GM12878 (cell line): ENCODE results near the gene LSAMP. TPM values are rescaled to one million over a fixed set of nuclear protein-coding genes. Genes with fewer than 3 reads are reported as not detected.

ENCODE experiments used
- BMI1 ChIP-seq: fragments of 450-650 bp; IDR thresholded peaks from 2 replicates; pipeline ENCODE4 v1.6.1; 2016; ENCODE audit warnings: mild to moderate bottlenecking, moderate library complexity, borderline replicate concordance
- DPF2 ChIP-seq: fragments of 450-650 bp; IDR thresholded peaks from 2 replicates; pipeline ENCODE4 v1.6.1; 2017; ENCODE audit warnings: mild to moderate bottlenecking
- EP300 ChIP-seq, 2 experiments: fragments of 150-350 bp in 1 of 2; IDR thresholded peaks; 2 replicates each; pipeline ENCODE4 v1.6.1; 2011 to 2012; ENCODE audit warnings: low read depth in 2 of 2, low read length in 2 of 2, borderline replicate concordance in 1 of 2, improper control_type of control experiment in 1 of 2, inconsistent platforms in 1 of 2; ENCODE audit not compliant: control insufficient read depth in 1 of 2
- IKZF2 ChIP-seq, 2 experiments: fragments of 450-650 bp; IDR thresholded peaks; 2 replicates each; pipeline ENCODE4 v1.6.1; 2017; ENCODE audit warnings: mild to moderate bottlenecking in 2 of 2, moderate library complexity in 2 of 2
- LARP7 ChIP-seq: fragments of 450-650 bp; IDR thresholded peaks from 2 replicates; pipeline ENCODE4 v1.6.1; 2017; ENCODE audit warnings: mild to moderate bottlenecking
- NR2C1 ChIP-seq: fragments of 450-650 bp; IDR thresholded peaks from 2 replicates; pipeline ENCODE4 v1.6.1; 2017; ENCODE audit warnings: antibody characterized with exemption, mild to moderate bottlenecking, moderate library complexity
- NR2F1 ChIP-seq: fragments of 450-650 bp; conservative IDR thresholded peaks from 2 replicates; pipeline ENCODE4 v1.6.1; 2017; ENCODE audit warnings: mild to moderate bottlenecking
- RAD21 ChIP-seq: IDR thresholded peaks from 2 replicates; pipeline ENCODE4 v1.6.1; 2011; ENCODE audit warnings: mild to moderate bottlenecking, low read depth, low read length, moderate library complexity; ENCODE audit not compliant: insufficient read depth
- RCOR1 ChIP-seq: conservative IDR thresholded peaks from 2 replicates; pipeline ENCODE4 v1.6.1; 2012; ENCODE audit warnings: low read depth, low read length, improper control_type of control experiment
- SIN3A ChIP-seq: IDR thresholded peaks from 2 replicates; pipeline ENCODE4 v1.6.1; 2012; ENCODE audit warnings: low read depth, low read length, improper control_type of control experiment
- SREBF2 ChIP-seq: IDR thresholded peaks from 2 replicates; pipeline ENCODE4 v1.6.1; 2012; ENCODE audit warnings: mild to moderate bottlenecking, low read length
- TAF1 ChIP-seq: IDR thresholded peaks from 2 replicates; pipeline ENCODE4 v1.6.1; 2011; ENCODE audit warnings: mild to moderate bottlenecking, low read depth, low read length, borderline replicate concordance
- YBX1 ChIP-seq: fragments of 450-650 bp; IDR thresholded peaks from 2 replicates; pipeline ENCODE4 v1.6.1; 2016; ENCODE audit warnings: antibody characterized with exemption
- ZNF274 ChIP-seq: IDR thresholded peaks from one replicate; pipeline ENCODE4 v1.8.0; 2011; ENCODE audit not compliant: insufficient read length, insufficient read depth
- ZNF384 ChIP-seq: IDR thresholded peaks from 2 replicates; pipeline ENCODE4 v1.6.1; 2012; ENCODE audit warnings: low read depth, mild to moderate bottlenecking, low read length, improper control_type of control experiment, borderline replicate concordance
- polyA plus RNA-seq, 11 experiments: library from polyadenylated mRNA; depleted of rRNA in 4 of 11; unstranded in 6 of 11; stranded (reverse) in 5 of 11; fragments of >200 nt; fragmentation: Nextera tagmentation in 4 of 11; fragmentation: Illumina TruSeq in 1 of 11; extraction: Ambion mirVana in 4 of 11; extraction: Trizol in 1 of 11; gene quantifications; 1 replicate in 1 of 11; 2 replicates in 10 of 11; pipeline versions ENCODE4 v1.2.1 to v1.2.3, GENCODE V29; 2011 to 2016; ENCODE audit warnings: inconsistent platforms in 2 of 11, missing spikeins in 2 of 11, low read depth in 1 of 11
- total RNA-seq, 4 experiments: library from RNA; depleted of rRNA in 3 of 4; stranded (reverse); fragments of >200 nt in 3 of 4; fragmentation: Illumina TruSeq in 1 of 4; extraction: Trizol in 1 of 4; gene quantifications; 2 replicates each; pipeline versions ENCODE4 v1.2.1 to v1.2.3, GENCODE V29; 2013 to 2021
- TF ChIP-seq, protein P1 (sequence below): fragments of 450-650 bp; IDR thresholded peaks from 2 replicates; pipeline ENCODE4 v1.6.1; 2017; ENCODE audit warnings: antibody characterized with exemption, mild to moderate bottlenecking, moderate library complexity
- TF ChIP-seq, protein P2 (sequence below): IDR thresholded peaks from 2 replicates; pipeline ENCODE4 v1.6.1; 2011; ENCODE audit warnings: low read depth, low read length, improper control_type of control experiment, borderline replicate concordance
- TF ChIP-seq, protein P3 (sequence below): IDR thresholded peaks from 2 replicates; pipeline ENCODE4 v1.6.1; 2011; ENCODE audit warnings: mild to moderate bottlenecking, low read depth, low read length, moderate library complexity; ENCODE audit not compliant: insufficient replicate concordance
- TF ChIP-seq, protein P4 (sequence below): fragments of 150-350 bp; IDR thresholded peaks from 2 replicates; pipeline ENCODE4 v1.6.1; 2014; ENCODE audit warnings: mild to moderate bottlenecking, low read depth, low read length
- TF ChIP-seq, protein P5 (sequence below): fragments of 450-650 bp; formaldehyde crosslinking; IDR thresholded peaks from 2 replicates; pipeline ENCODE4 v1.4.0; 2022; ENCODE audit warnings: mild to moderate bottlenecking, moderate library complexity

LSAMP gene
- total and polyA plus RNA-seq, 10 of the 15 experiments (the other 5 are each of a cell fraction or from before 2014, with no cell fraction given): 2.0 to 12.7 (median 6.5) TPM

DNA sequence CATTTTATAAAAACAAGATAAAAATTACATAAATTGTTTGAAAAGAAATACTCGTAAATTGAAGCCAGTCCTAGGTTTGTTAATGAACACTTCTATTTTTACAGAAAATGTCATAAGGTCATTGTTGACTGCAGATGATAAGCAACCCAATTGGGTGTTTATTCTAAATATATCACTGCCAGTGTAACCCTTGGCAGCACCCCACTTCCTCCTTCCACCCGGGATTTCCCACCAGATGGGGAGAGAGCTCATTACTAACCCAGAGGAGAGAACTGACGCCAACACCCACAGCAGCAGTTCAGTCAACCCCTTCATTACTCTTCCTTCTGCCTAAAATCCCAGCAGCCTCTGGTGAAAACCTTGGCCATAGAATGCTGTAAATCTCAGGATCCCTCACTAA lies 514.4 kb downstream of the LSAMP start (continued):
- TF ChIP-seq RCOR1: no peak
- peak; percentile 55 to 57; a peak in 3 of 4 replicates for TF ChIP-seq IKZF2 (IDR thresholded peaks at IDR 0.05)
- TF ChIP-seq ZNF384: no peak
- no peak for TF ChIP-seq SREBF2
- TF ChIP-seq, protein P1, sequence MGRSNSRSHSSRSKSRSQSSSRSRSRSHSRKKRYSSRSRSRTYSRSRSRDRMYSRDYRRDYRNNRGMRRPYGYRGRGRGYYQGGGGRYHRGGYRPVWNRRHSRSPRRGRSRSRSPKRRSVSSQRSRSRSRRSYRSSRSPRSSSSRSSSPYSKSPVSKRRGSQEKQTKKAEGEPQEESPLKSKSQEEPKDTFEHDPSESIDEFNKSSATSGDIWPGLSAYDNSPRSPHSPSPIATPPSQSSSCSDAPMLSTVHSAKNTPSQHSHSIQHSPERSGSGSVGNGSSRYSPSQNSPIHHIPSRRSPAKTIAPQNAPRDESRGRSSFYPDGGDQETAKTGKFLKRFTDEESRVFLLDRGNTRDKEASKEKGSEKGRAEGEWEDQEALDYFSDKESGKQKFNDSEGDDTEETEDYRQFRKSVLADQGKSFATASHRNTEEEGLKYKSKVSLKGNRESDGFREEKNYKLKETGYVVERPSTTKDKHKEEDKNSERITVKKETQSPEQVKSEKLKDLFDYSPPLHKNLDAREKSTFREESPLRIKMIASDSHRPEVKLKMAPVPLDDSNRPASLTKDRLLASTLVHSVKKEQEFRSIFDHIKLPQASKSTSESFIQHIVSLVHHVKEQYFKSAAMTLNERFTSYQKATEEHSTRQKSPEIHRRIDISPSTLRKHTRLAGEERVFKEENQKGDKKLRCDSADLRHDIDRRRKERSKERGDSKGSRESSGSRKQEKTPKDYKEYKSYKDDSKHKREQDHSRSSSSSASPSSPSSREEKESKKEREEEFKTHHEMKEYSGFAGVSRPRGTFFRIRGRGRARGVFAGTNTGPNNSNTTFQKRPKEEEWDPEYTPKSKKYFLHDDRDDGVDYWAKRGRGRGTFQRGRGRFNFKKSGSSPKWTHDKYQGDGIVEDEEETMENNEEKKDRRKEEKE: no peak
- no peak for TF ChIP-seq YBX1
- TF ChIP-seq RAD21: no peak
- no peak for TF ChIP-seq NR2C1
- TF ChIP-seq LARP7: no peak
- TF ChIP-seq NR2F1: peak; percentile 94
- no peak for TF ChIP-seq ZNF274
- TF ChIP-seq, protein P2, sequence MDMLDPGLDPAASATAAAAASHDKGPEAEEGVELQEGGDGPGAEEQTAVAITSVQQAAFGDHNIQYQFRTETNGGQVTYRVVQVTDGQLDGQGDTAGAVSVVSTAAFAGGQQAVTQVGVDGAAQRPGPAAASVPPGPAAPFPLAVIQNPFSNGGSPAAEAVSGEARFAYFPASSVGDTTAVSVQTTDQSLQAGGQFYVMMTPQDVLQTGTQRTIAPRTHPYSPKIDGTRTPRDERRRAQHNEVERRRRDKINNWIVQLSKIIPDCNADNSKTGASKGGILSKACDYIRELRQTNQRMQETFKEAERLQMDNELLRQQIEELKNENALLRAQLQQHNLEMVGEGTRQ: no peak
- TF ChIP-seq, protein P3, sequence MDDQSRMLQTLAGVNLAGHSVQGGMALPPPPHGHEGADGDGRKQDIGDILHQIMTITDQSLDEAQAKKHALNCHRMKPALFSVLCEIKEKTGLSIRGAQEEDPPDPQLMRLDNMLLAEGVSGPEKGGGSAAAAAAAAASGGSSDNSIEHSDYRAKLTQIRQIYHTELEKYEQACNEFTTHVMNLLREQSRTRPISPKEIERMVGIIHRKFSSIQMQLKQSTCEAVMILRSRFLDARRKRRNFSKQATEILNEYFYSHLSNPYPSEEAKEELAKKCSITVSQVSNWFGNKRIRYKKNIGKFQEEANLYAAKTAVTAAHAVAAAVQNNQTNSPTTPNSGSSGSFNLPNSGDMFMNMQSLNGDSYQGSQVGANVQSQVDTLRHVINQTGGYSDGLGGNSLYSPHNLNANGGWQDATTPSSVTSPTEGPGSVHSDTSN: no peak
- TF ChIP-seq BMI1: peak; percentile 40; the same call in 1 of the 2 replicates
- TF ChIP-seq, protein P4, sequence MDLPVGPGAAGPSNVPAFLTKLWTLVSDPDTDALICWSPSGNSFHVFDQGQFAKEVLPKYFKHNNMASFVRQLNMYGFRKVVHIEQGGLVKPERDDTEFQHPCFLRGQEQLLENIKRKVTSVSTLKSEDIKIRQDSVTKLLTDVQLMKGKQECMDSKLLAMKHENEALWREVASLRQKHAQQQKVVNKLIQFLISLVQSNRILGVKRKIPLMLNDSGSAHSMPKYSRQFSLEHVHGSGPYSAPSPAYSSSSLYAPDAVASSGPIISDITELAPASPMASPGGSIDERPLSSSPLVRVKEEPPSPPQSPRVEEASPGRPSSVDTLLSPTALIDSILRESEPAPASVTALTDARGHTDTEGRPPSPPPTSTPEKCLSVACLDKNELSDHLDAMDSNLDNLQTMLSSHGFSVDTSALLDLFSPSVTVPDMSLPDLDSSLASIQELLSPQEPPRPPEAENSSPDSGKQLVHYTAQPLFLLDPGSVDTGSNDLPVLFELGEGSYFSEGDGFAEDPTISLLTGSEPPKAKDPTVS: no peak
- TF ChIP-seq, protein P5, sequence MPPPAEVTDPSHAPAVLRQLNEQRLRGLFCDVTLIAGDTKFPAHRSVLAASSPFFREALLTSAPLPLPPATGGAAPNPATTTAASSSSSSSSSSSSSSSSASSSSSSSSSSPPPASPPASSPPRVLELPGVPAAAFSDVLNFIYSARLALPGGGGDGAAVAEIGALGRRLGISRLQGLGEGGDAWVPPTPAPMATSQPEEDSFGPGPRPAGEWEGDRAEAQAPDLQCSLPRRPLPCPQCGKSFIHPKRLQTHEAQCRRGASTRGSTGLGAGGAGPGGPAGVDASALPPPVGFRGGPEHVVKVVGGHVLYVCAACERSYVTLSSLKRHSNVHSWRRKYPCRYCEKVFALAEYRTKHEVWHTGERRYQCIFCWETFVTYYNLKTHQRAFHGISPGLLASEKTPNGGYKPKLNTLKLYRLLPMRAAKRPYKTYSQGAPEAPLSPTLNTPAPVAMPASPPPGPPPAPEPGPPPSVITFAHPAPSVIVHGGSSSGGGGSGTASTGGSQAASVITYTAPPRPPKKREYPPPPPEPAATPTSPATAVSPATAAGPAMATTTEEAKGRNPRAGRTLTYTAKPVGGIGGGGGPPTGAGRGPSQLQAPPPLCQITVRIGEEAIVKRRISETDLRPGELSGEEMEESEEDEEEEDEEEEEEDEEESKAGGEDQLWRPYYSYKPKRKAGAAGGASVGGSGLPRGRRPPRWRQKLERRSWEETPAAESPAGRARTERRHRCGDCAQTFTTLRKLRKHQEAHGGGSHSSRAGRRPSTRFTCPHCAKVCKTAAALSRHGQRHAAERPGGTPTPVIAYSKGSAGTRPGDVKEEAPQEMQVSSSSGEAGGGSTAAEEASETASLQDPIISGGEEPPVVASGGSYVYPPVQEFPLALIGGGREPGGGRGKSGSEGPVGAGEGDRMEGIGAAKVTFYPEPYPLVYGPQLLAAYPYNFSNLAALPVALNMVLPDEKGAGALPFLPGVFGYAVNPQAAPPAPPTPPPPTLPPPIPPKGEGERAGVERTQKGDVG (CRISPR knock-in tag): no peak
- no peak for TF ChIP-seq EP300 (IDR thresholded peaks at IDR 0.05; ENCODE audit: borderline replicate concordance in 1 of 2, control insufficient read depth in 1 of 2, low read depth in 2 of 2, low read length in 2 of 2)
- no peak for TF ChIP-seq TAF1
- no peak for TF ChIP-seq SIN3A
- TF ChIP-seq DPF2: 0 out of 2 replicates have a peak, but pooled peaks have one; percentile 27
